Skin of body (tissue), 3 donors: ENCODE measurements around the gene SNX4. TPM values are rescaled to one million over a fixed set of nuclear protein-coding genes. Genes with fewer than 3 reads are reported as not detected.

ENCODE experiments used
- DNase-seq: peaks from one replicate; lab custom pipeline; 2025; lab: John Stamatoyannopoulos, UW
- small RNA-seq: library from RNA; depleted of rRNA; stranded (forward); fragments of <200 nt; gene quantifications from one replicate; pipeline ENCODE3, GENCODE V24; 2014; ENCODE audit warnings: low replicate concordance
- total RNA-seq: library from RNA; depleted of rRNA; stranded (reverse); fragments of >200 nt; gene quantifications from one replicate; pipeline ENCODE4 v1.2.3, GENCODE V29; 2014

The SNX4 gene
- total RNA-seq, 1 donor from 2014 or later, result 36.1 TPM

DNA sequence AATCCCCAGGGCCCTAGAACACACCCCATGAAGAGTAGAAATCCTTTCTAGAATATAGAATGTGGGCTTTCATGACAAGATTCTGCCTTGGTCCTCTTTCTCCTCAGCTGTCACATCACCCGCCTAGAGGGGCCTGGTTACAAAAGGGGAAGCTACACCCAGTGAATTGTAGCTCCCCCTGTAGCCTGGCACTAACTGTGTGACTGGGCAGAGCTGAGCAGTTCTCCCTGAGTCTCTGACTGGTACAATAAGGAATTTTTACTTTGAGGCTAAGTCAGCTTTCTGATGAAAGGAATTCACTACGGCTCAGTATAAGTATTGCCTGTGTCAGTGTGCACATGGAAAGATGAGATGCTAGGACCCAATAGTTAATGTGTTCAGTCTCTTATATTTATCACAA lies 116.2 kb downstream of the SNX4 start:
- no peak for DNase-seq

DNA sequence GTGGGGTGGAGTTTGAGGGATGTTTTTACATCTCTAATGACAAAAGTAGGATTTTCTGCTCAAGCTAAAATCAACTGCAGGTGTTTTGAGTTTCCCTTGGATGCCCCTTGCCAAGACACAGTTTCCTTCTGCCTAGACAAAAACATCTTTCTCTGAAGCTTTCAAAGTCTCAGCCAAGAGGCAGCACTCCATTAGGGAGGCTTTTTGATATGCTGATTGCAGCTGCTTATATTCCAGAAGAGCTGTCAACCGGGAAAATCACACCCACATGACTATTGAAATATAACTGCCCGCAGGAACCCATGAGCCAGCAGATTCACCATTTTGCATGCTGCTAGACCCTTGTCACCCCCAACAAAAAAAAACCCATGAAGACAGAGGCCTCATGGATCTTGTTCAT lies 117.4 kb downstream of the SNX4 start:
- no peak for DNase-seq

DNA sequence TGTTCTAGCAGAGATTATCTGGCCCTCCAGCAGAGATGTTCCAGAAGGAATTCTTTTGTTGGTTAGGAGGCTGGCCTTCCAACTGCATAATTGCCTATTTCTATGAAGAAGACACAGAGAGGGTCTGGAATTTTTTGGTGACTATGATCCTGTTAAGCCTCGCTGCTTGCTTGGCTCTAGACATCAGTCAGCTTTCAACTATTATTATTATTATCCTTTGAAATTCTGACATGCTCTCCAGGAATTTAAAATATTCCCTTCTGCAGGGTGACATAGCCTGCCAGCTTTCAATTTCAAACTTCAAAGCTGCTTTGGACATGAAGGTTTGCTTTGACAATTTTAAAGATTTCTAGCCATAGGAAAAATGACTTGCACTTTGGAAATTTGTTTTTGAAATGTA lies 118.6 kb downstream of the SNX4 start:
- DNase-seq, result no peak

DNA sequence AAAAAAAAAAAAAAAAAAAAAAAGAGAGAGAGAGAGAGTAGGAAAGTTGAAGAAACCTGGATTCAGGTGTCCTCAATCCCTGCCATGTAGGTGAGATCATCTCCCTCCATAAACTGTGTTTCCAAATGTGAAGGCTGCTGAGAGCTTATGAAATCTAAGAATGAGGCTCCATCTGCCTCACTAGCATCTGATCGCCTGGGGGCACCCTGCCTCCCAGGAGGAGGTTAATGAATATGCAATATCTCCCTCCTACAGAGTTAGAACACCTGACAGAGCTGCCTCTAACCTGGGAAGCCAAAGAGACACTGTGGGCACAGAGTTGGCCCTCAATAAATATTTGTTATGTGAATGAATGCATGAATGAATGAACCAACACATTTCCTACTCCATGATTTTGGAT lies 121.0 kb downstream of the SNX4 start:
- no peak for DNase-seq

Small RNA genes within 50 kb of the gene (small RNA-seq; reads per million reads assigned to genes)
- gene RF00019, result not detected

Other genes starting within 250 kb of the SNX4 start
- 25.9 TPM for gene ZNF148, start 144.9 kb downstream of the SNX4 start, total RNA-seq
- 15.6 TPM for gene OSBPL11, start 75.3 kb upstream of the SNX4 start, total RNA-seq